Measurements from ENCODE around the gene CFAP58.
A peak's percentile ranks its signal among the peaks of the same experiment; 100 is the strongest.

Gene CFAP58

GRCh38 chr10:104336821-104337467 lies 16.7 kb upstream of the CFAP58 start:
- DNase-seq (ENCODE audit: low read depth) = no peak

GRCh38 chr10:104337521-104337984 lies 16.1 kb upstream of the CFAP58 start:
- DNase-seq (ENCODE audit: low read depth) = no peak

GRCh38 chr10:104337985-104338735 lies 15.5 kb upstream of the CFAP58 start, which contains the start of gene ITPRIP:
TSS of gene ITPRIP (minus strand) at chr10:104338465. CDS start at chr10:104316051, 22,414 bp downstream.
- peak; percentile 62 for DNase-seq (ENCODE audit: low read depth)

DNA sequence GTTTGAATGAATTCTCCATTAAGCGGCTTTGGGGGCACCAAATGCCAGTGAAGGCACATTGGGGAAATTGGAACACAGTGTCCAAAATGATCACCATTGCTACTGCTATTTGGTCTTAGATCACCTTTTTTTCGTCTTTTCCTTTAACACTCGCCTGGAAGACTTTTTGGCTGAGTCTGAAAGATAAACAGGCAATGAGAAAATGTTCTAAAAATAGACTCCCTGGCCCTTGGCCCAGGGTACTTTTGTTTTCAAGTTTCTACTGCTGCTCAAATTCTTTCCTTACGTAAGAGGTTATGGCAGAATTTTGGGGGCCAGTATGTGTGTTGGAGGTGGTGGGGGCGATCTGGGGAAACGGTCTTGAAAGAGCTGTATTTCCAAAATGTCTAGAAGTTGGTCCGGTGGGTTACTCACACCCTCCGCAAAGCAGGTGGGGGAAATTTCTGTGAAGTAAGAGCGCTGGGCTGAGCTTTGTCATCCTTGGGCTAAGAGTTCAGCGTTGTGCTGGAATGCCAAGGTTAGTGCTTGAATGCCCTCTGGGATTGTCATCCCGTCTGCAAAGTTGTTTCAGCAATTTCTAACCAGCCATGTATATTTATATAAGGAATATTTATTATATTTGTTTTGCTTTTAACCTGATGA lies 14.0 kb upstream of the CFAP58 start:
- DNase-seq (ENCODE audit: low read depth) = no peak

DNA sequence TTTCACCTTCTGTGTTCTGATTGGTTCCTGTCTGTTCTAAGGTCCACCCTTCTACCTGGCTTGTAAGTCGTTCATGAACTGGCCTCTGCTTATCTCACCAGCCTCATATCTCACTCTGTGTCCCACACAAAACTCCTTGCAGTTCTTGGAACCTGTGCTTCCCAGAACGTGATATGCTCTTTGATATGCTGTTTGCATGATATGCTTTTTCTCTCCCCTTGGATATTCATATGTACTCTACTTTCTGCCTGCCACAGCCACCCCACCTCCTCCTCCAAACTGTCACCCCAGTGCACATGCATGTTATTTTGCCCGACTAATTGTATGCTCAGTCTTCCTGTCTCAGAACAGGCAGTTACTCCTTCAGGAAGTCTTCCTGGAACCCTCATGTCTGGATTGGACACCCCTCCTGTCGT lies 13.5 kb upstream of the CFAP58 start:
- DNase-seq (ENCODE audit: low read depth) = no peak

- no peak for DNase-seq (ENCODE audit: low read depth)
Observed at GRCh38 chr10:104340641-104341040, 13.0 kb upstream of the CFAP58 start.

DNA sequence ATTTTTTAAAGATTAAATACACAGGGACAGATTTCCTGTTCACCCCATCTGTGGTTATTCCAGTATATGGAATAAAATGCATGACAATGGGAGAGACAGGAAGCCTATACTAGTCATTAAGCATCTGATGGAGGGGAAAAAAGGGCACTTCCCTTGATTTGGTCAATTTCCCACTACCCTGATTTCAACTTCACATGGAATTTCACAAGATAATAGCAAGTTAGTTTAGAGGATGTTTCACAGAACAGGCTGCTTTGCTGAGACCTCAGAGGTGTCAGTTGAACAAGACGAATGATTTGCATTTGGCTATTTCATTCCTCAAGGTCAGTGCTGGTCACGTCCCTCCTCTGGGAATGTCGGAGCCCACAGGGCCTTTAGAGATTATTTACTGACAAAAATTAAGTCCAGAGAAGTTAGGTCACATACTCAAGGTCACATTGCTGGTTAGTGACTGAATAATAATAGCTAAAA lies 10.7 kb upstream of the CFAP58 start:
- DNase-seq (ENCODE audit: low read depth) = no peak

DNA sequence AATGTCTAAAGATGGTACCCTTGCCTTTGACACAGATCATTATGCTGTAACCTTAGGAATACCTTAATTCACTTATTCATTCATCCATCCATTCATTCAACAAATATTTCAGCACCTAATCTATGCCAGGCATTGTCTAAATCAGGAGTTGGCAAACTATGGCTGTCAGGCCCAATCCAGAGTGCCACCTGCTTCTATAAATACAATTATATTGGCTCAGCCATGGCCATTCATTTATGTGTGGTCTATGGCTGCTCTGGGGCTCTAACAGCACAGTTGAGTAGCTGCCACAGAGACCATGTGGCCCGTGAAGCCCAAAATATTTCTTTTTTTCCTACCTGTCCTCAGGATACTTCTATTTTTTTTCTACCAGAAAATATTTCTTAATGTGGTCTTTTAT lies 9.4 kb upstream of the CFAP58 start:
- DNase-seq (ENCODE audit: low read depth) = no peak

GRCh38 chr10:104345515-104345914 lies 8.1 kb upstream of the CFAP58 start:
- DNase-seq (ENCODE audit: low read depth) = no peak

- no peak for DNase-seq (ENCODE audit: low read depth)
Observed at GRCh38 chr10:104345941-104346340, 7.7 kb upstream of the CFAP58 start.

DNA sequence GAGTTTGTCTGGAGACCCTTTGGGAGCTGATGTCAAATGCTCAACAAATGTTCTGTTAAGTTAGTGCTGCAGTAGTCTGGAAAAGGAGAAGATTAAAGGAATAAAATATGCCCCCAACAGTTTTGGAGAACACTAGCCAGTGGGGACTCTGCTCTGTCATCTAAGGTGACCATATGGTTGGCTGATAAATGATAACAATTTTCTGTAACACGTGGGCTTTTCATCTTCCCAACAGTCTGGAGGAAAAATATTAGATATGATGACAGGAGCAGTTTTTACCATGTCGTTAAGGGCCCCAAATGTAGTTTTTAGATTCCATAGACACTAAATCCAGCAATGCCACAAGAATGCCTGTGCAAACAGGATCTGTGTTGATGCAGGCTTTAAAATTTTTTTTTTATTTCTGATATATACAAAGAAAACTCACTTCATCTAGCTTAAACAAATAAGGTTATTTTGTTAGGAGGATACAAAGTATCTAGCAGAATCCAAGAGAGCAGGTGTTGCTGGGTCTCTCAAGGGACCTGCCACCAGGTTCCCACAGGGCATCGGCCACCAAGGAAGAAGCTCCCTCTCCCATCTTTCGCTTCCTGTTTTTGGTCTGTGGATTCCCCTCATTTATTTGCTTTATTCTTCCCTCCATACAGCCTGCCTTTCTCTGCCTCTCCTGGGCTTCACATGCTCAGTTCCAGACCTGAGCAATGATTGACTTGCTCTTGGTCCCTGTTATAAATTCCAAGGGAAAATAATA lies 6.2 kb upstream of the CFAP58 start:
- DNase-seq (ENCODE audit: low read depth) = no peak

- no peak for DNase-seq (ENCODE audit: low read depth)
Observed at GRCh38 chr10:104348601-104349000, 5.0 kb upstream of the CFAP58 start.

DNA sequence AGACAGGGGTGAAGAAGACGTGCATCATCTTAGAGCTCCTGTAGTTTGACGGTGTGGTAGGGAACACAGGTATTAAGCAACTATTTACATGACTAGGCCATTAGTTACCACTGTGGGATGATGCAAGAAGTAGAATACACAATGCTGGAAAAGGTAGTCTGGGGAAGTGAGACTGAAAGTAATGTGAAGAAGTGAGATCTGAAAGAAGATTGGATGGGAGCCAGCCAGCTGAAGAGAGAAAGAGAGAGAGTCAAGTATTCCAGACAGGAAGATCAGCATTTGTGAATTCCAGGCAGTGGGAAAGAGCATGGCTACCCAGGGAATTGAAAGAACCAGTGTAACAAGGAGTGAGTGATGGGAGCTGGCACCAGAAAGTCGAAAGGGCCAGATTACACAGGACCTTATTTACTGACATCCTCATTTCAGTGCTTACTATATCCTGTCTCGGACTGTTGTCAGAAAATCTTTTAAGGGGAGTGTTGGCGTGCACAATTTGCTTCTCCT lies 4.0 kb upstream of the CFAP58 start:
- no peak for DNase-seq (ENCODE audit: low read depth)

- DNase-seq (ENCODE audit: low read depth) = no peak
Observed at GRCh38 chr10:104350127-104350635, 3.5 kb upstream of the CFAP58 start.

- DNase-seq (ENCODE audit: low read depth) = no peak
Observed at GRCh38 chr10:104351061-104351702, 2.5 kb upstream of the CFAP58 start.

DNA sequence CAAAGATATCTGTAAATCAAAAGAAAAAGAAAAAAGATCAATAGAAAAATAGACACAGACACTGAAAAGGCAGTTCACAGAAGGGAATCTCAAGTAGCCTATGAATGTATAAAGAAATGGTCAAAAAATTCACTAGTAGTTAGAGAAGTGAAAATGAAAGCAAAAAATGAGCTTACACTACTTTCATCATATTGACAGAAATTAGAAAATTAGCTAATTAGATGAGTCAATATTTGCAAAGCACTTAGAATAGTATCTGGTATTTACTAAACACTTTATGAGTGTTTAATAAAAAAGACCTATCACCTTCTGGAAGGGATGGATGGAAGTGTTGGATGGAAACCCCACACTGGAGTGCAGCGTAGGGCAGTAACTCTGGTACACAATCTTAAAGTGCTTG lies 1.7 kb upstream of the CFAP58 start:
- DNase-seq (ENCODE audit: low read depth) = no peak

- DNase-seq (ENCODE audit: low read depth) = no peak
Observed at GRCh38 chr10:104359811-104360210, 6.2 kb downstream of the CFAP58 start.

DNA sequence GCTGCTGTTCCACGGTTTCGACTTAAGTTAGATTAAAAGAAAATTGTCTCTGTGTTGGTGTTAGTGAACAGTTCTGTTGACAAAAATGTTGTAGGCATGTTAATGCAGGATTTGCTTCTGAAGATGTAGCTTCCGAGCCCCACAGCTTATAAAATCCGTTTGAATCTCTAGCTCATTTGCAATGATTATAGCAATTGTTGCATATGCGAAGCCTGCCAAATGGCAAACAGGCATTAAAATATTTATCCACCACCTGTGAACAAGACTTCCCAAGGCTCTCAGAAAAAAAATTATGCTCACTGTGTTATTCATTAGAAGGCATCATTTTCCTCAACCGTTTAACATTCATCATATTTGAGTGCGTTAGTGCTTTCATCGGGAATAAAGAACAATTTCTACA lies 14.3 kb downstream of the CFAP58 start:
- DNase-seq (ENCODE audit: low read depth) = no peak

GRCh38 chr10:104368381-104368780 lies 14.7 kb downstream of the CFAP58 start:
- no peak for DNase-seq (ENCODE audit: low read depth)

DNA sequence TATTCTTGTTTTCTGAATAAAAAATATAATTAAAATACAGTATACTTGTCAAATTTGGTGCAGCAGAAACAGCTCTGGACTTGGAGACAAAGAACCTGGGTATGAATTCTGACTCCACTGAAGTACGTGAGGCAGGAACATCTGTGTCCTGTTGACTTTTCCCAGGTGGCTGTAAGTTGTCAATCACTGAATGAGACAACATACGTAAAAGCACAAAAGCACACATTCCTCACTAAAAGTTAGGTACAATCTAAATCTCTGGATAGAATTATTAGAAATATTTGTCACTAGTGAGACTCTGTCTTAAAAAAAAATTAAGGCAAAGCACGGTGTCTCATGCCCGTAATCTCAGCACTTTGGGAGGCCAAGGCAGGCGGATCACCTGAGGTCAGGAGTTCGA lies 18.1 kb downstream of the CFAP58 start:
- no peak for DNase-seq (ENCODE audit: low read depth)

DNA sequence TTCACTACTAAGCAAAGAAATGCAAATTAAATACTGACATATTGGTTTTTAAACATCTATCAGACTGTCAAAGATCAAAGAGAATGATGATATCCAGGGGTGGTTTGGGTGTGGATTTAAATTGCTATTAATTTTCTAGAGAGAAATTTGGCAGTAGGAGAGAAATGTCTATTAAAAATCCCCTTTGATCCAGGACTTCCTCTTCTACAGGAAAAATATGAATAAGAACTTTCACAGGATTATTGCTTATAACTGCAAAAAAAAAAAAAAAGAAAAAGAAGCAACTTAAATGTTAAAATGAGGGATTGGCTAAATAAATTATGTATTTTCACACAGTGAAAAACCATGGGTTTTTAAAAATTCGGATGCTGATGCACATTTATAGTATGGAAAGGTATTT lies 21.0 kb downstream of the CFAP58 start:
- no peak for DNase-seq (ENCODE audit: low read depth)
